ENCODE data around the gene MYO1H. TPM values are rescaled to one million over a fixed set of nuclear protein-coding genes. Genes with fewer than 3 reads are reported as not detected.

The MYO1H gene
- total RNA-seq, 1 donor from 2014 or later: not detected

- Mint-ChIP-seq H3K9me3 (ENCODE audit: unreplicated experiment) (no peaks in the 10 kb centered on the region), H3K4me1 (ENCODE audit: low read depth, unreplicated experiment) (no peaks in the 10 kb centered on the region), H3K36me3 (ENCODE audit: low read depth, unreplicated experiment) (no peaks in the 10 kb centered on the region), H3K27ac (ENCODE audit: unreplicated experiment) (no peak overlapping the region), H3K4me3 (ENCODE audit: unreplicated experiment) (no peak overlapping the region), H3K27me3 (ENCODE audit: low read depth, unreplicated experiment) (peaks cover 4% of the 10 kb centered on the region)
- no peaks in the 10 kb centered on the region for H4K20me1 ChIP-seq (ENCODE audit: insufficient read depth, low read length)
- H3K36me3 ChIP-seq (ENCODE audit: insufficient read depth, low read length): no peaks in the 10 kb centered on the region
- no peak overlapping the region for H3K9ac ChIP-seq (ENCODE audit: low read length)
- no peaks in the 10 kb centered on the region for H3K79me2 ChIP-seq (ENCODE audit: insufficient read depth, low read length)
- no peak overlapping the region for H3K4me3 ChIP-seq (ENCODE audit: insufficient read depth, low read depth, low read length)
- no peak overlapping the region for H3K4me2 ChIP-seq (ENCODE audit: low read length)
- no peak for FAIRE-seq
- no peak for DNase-seq (ENCODE audit: low read depth)
- no peak overlapping the region for H2AFZ ChIP-seq (ENCODE audit: low read depth, low read length)
- H3K27me3 ChIP-seq (ENCODE audit: insufficient read depth, low read length): peaks cover 8% of the 10 kb centered on the region
- no peaks in the 10 kb centered on the region for H3K4me1 ChIP-seq (ENCODE audit: insufficient read depth, low read length)
- no peak overlapping the region for H3K27ac ChIP-seq (ENCODE audit: low read depth, low read length)
- TF ChIP-seq, protein P1, sequence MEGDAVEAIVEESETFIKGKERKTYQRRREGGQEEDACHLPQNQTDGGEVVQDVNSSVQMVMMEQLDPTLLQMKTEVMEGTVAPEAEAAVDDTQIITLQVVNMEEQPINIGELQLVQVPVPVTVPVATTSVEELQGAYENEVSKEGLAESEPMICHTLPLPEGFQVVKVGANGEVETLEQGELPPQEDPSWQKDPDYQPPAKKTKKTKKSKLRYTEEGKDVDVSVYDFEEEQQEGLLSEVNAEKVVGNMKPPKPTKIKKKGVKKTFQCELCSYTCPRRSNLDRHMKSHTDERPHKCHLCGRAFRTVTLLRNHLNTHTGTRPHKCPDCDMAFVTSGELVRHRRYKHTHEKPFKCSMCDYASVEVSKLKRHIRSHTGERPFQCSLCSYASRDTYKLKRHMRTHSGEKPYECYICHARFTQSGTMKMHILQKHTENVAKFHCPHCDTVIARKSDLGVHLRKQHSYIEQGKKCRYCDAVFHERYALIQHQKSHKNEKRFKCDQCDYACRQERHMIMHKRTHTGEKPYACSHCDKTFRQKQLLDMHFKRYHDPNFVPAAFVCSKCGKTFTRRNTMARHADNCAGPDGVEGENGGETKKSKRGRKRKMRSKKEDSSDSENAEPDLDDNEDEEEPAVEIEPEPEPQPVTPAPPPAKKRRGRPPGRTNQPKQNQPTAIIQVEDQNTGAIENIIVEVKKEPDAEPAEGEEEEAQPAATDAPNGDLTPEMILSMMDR (IDR thresholded peaks at IDR 0.05; ENCODE audit: insufficient read depth, low read depth, low read length): no peak
- no peak for TF ChIP-seq EZH2 (IDR thresholded peaks at IDR 0.05; ENCODE audit: insufficient read depth, low read length)
- no peaks in the 10 kb centered on the region for H3K9me3 ChIP-seq (ENCODE audit: insufficient read depth, low read depth, low read length)
Observed at GRCh38 chr12:109352184-109352583, 4.5 kb downstream of the MYO1H start.

GRCh38 chr12:109356577-109356976, 8.9 kb downstream of the MYO1H start:
- Histone ChIP-seq H3K4me2 (ENCODE audit: low read length) (no peak overlapping the region), H4K20me1 (ENCODE audit: insufficient read depth, low read length) (no peaks in the 10 kb centered on the region), H3K4me1 (ENCODE audit: insufficient read depth, low read length) (no peaks in the 10 kb centered on the region), H3K9ac (ENCODE audit: low read length) (no peak overlapping the region), H3K9me3 (ENCODE audit: insufficient read depth, low read depth, low read length) (no peaks in the 10 kb centered on the region), H3K27me3 (ENCODE audit: insufficient read depth, low read length) (peaks cover 37% of the 10 kb centered on the region), H3K79me2 (ENCODE audit: insufficient read depth, low read length) (no peaks in the 10 kb centered on the region), H3K36me3 (ENCODE audit: insufficient read depth, low read length) (no peaks in the 10 kb centered on the region), H2AFZ (ENCODE audit: low read depth, low read length) (no peak overlapping the region), H3K4me3 (ENCODE audit: insufficient read depth, low read depth, low read length) (no peak overlapping the region), H3K27ac (ENCODE audit: low read depth, low read length) (no peak overlapping the region)
- H3K27ac Mint-ChIP-seq (ENCODE audit: unreplicated experiment): no peak overlapping the region
- no peaks in the 10 kb centered on the region for H3K9me3 Mint-ChIP-seq (ENCODE audit: unreplicated experiment)
- no peaks in the 10 kb centered on the region for H3K36me3 Mint-ChIP-seq (ENCODE audit: low read depth, unreplicated experiment)
- FAIRE-seq: no peak
- H3K4me3 Mint-ChIP-seq (ENCODE audit: unreplicated experiment): no peak overlapping the region
- DNase-seq (ENCODE audit: low read depth): no peak
- no peaks in the 10 kb centered on the region for H3K4me1 Mint-ChIP-seq (ENCODE audit: low read depth, unreplicated experiment)
- TF ChIP-seq, protein P1 (IDR thresholded peaks at IDR 0.05; ENCODE audit: insufficient read depth, low read depth, low read length): no peak
- TF ChIP-seq EZH2 (IDR thresholded peaks at IDR 0.05; ENCODE audit: insufficient read depth, low read length): no peak
- H3K27me3 Mint-ChIP-seq (ENCODE audit: low read depth, unreplicated experiment): peaks cover 4% of the 10 kb centered on the region

- Histone ChIP-seq H3K4me2 (ENCODE audit: low read length) (no peak overlapping the region), H3K9me3 (ENCODE audit: insufficient read depth, low read depth, low read length) (no peaks in the 10 kb centered on the region), H3K4me3 (ENCODE audit: insufficient read depth, low read depth, low read length) (no peak overlapping the region), H3K79me2 (ENCODE audit: insufficient read depth, low read length) (no peaks in the 10 kb centered on the region), H3K27me3 (ENCODE audit: insufficient read depth, low read length) (peaks cover 34% of the 10 kb centered on the region), H4K20me1 (ENCODE audit: insufficient read depth, low read length) (no peaks in the 10 kb centered on the region), H3K4me1 (ENCODE audit: insufficient read depth, low read length) (no peaks in the 10 kb centered on the region), H3K36me3 (ENCODE audit: insufficient read depth, low read length) (no peaks in the 10 kb centered on the region), H2AFZ (ENCODE audit: low read depth, low read length) (no peak overlapping the region), H3K9ac (ENCODE audit: low read length) (no peak overlapping the region), H3K27ac (ENCODE audit: low read depth, low read length) (no peak overlapping the region)
- H3K36me3 Mint-ChIP-seq (ENCODE audit: low read depth, unreplicated experiment): no peaks in the 10 kb centered on the region
- DNase-seq (ENCODE audit: low read depth) (no peak), FAIRE-seq (no peak)
- peaks cover 4% of the 10 kb centered on the region for H3K27me3 Mint-ChIP-seq (ENCODE audit: low read depth, unreplicated experiment)
- no peaks in the 10 kb centered on the region for H3K4me1 Mint-ChIP-seq (ENCODE audit: low read depth, unreplicated experiment)
- TF ChIP-seq, protein P1 (IDR thresholded peaks at IDR 0.05; ENCODE audit: insufficient read depth, low read depth, low read length): no peak
- TF ChIP-seq EZH2 (IDR thresholded peaks at IDR 0.05; ENCODE audit: insufficient read depth, low read length): no peak
- no peaks in the 10 kb centered on the region for H3K9me3 Mint-ChIP-seq (ENCODE audit: unreplicated experiment)
- H3K4me3 Mint-ChIP-seq (ENCODE audit: unreplicated experiment): no peak overlapping the region
- H3K27ac Mint-ChIP-seq (ENCODE audit: unreplicated experiment): no peak overlapping the region
Observed at GRCh38 chr12:109357032-109357431, 9.3 kb downstream of the MYO1H start.

All from astrocyte (in vitro differentiated cells and primary cell).